GM21717 (cell line): ENCODE results near the gene DIO1.

Experiments used
- ATAC-seq: cut with Tn5 transposase; IDR thresholded peaks from one replicate; pipeline ENCODE4 v1.9.1; 2021; ENCODE audit warnings: mild to moderate bottlenecking, moderate library complexity; ENCODE audit not compliant: unreplicated experiment

The DIO1 gene

GRCh38 chr1:53892911-53893310 is 1.1 kb upstream of the DIO1 start:
- ATAC-seq = no peak

GRCh38 chr1:53894644-53895043 is 657 bp downstream of the DIO1 start:
- no peak for ATAC-seq

GRCh38 chr1:53895421-53895820 is 1.4 kb downstream of the DIO1 start:
- no peak for ATAC-seq

GRCh38 chr1:53896635-53897229 is 2.7 kb downstream of the DIO1 start:
- no peak for ATAC-seq

- ATAC-seq = no peak
Measured at GRCh38 chr1:53899206-53899628, 5.2 kb downstream of the DIO1 start.

GRCh38 chr1:53899708-53900107 is 5.7 kb downstream of the DIO1 start:
- ATAC-seq = no peak

GRCh38 chr1:53902235-53903138 is 8.5 kb downstream of the DIO1 start:
- ATAC-seq = no peak

GRCh38 chr1:53905509-53905908 is 11.5 kb downstream of the DIO1 start:
- no peak for ATAC-seq

GRCh38 chr1:53906121-53906520 is 12.1 kb downstream of the DIO1 start:
- no peak for ATAC-seq

- ATAC-seq = no peak
Measured at GRCh38 chr1:53909946-53910345, 16.0 kb downstream of the DIO1 start.

GRCh38 chr1:53911442-53911841 is 17.5 kb downstream of the DIO1 start:
- ATAC-seq = no peak

GRCh38 chr1:53913352-53914033 is 19.5 kb downstream of the DIO1 start:
- ATAC-seq = no peak

GRCh38 chr1:53918343-53918742 is 24.4 kb downstream of the DIO1 start:
- ATAC-seq = no peak

- ATAC-seq = no peak
Measured at GRCh38 chr1:53919675-53920066, 25.7 kb downstream of the DIO1 start.

GRCh38 chr1:53927376-53927881 is 33.4 kb downstream of the DIO1 start:
- no peak for ATAC-seq

- ATAC-seq = no peak
Measured at GRCh38 chr1:53929246-53929960, 35.4 kb downstream of the DIO1 start.

- no peak for ATAC-seq
Measured at GRCh38 chr1:53930932-53931331, 36.9 kb downstream of the DIO1 start.

GRCh38 chr1:53931523-53931922 is 37.5 kb downstream of the DIO1 start:
- ATAC-seq = no peak

- ATAC-seq = no peak
Measured at GRCh38 chr1:53934170-53934765, 40.3 kb downstream of the DIO1 start.

- ATAC-seq = no peak
Measured at GRCh38 chr1:53936430-53936829, 42.4 kb downstream of the DIO1 start.
